Mesothelial cell of epicardium (in vitro differentiated cells): ENCODE measurements around the gene URB1. TPM values are rescaled to one million over a fixed set of nuclear protein-coding genes. Genes with fewer than 3 reads are reported as not detected.

Experiments
- DNase-seq, 2 experiments: peaks; one replicate each; pipeline ENCODE4 v3.0.0; 2021; ENCODE audit warnings: low spot score in 2 of 2; ENCODE audit not compliant: unreplicated experiment in 2 of 2
- H3K27ac Mint-ChIP-seq: 2 replicates; pipeline ENCODE4 v1.8.0; 2021; ENCODE audit warnings: mixed read lengths
- H3K27me3 Mint-ChIP-seq: 2 replicates; pipeline ENCODE4 v1.8.0; 2021; ENCODE audit warnings: low read depth, mixed read lengths
- H3K36me3 Mint-ChIP-seq: 2 replicates; pipeline ENCODE4 v1.8.0; 2021; ENCODE audit warnings: mixed read lengths
- H3K4me1 Mint-ChIP-seq: 2 replicates; pipeline ENCODE4 v1.8.0; 2021; ENCODE audit warnings: mixed read lengths
- H3K4me3 Mint-ChIP-seq: 2 replicates; pipeline ENCODE4 v1.8.0; 2021; ENCODE audit warnings: mild to moderate bottlenecking, moderate library complexity, mixed read lengths
- H3K9me3 Mint-ChIP-seq: 2 replicates; pipeline ENCODE4 v1.8.0; 2021; ENCODE audit warnings: mixed read lengths
- CTCF ChIP-seq: fragments of 200-600 bp; sonication (generic); IDR thresholded peaks from one replicate; pipeline ENCODE4 v1.5.0; 2021; ENCODE audit warnings: antibody characterized with exemption; ENCODE audit not compliant: unreplicated experiment
- total RNA-seq: library from RNA; stranded (reverse); gene quantifications from 3 replicates; pipeline ENCODE4 v1.2.1, GENCODE V29; 2021

The URB1 gene
- total RNA-seq, 1 donor from 2014 or later, result 21.8 TPM

DNA sequence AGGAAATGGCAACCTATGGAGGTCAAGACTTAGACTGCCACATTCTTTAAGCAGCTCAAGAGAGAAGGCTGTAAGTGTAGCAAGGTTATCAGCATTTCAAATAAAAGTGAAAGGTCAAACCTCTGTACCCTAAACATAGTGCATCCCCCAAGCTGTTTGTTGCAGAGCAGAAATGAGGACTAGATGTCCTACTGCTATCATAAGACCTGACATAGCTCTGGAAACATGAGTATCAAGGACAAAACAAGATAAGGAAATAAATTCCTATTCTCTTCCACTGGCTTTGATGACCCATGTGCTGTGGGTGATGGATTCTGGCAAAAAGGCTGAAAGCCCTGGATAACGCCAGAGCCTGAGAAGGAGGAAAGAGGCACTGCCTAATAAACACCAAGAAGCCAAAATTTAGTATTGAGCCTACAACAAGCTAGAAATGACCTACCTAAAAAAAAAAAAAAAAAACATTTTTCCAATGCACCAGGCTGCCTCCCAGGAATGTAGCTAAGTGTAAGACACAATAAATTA is 35.9 kb downstream of the URB1 start:
- no peak for DNase-seq
- Mint-ChIP-seq H3K9me3 (no peaks in the 10 kb centered on the region), H3K27ac (no peak overlapping the region), H3K4me1 (peaks cover 5% of the 10 kb centered on the region), H3K27me3 (no peaks in the 10 kb centered on the region), H3K4me3 (no peak overlapping the region), H3K36me3 (peaks cover 63% of the 10 kb centered on the region)
- TF ChIP-seq CTCF, result no peak

DNA sequence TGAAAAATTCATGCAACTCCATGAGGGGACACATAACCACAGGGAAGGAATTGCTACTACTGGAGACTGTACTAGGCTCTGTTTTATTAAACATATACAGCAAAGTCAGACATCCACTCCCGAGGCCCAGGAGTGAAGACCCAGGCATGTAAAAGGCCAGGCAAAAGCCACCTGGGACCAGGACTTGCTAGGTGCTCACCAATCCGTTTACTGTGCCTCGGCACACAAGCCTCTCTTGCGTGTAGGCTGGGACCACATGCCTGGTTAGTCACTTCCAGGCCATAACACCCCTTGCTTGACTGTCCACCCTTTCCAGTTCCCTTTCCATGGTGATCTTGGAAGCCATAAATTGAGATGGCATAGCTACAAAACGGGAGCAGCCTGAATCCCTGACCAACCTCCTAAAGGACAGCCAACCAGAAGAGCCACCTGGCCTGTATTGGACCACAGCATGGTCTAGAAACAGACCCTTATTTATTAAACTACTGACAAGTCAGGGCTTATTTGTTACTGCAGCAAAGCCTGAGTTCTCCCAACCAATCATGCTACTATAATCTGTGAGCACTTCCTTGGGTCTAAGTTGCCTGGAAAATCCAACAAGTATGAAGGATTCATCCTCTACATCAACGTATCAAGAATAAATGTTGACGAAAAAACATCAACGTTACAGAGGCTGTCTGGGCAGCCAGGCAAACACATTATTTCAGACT is 39.7 kb downstream of the URB1 start:
- Mint-ChIP-seq H3K4me1 (no peaks in the 10 kb centered on the region), H3K36me3 (peaks cover 58% of the 10 kb centered on the region), H3K9me3 (no peaks in the 10 kb centered on the region), H3K27me3 (no peaks in the 10 kb centered on the region), H3K4me3 (no peak overlapping the region), H3K27ac (no peak overlapping the region)
- no peak for TF ChIP-seq CTCF
- DNase-seq, result no peak

GRCh38 chr21:32352526-32352925 is 40.3 kb downstream of the URB1 start:
- H3K4me3 Mint-ChIP-seq, result no peak overlapping the region
- no peak overlapping the region for H3K27ac Mint-ChIP-seq
- no peaks in the 10 kb centered on the region for H3K9me3 Mint-ChIP-seq
- no peak for TF ChIP-seq CTCF
- no peaks in the 10 kb centered on the region for H3K4me1 Mint-ChIP-seq
- peaks cover 62% of the 10 kb centered on the region for H3K36me3 Mint-ChIP-seq
- no peaks in the 10 kb centered on the region for H3K27me3 Mint-ChIP-seq
- DNase-seq, result no peak

DNA sequence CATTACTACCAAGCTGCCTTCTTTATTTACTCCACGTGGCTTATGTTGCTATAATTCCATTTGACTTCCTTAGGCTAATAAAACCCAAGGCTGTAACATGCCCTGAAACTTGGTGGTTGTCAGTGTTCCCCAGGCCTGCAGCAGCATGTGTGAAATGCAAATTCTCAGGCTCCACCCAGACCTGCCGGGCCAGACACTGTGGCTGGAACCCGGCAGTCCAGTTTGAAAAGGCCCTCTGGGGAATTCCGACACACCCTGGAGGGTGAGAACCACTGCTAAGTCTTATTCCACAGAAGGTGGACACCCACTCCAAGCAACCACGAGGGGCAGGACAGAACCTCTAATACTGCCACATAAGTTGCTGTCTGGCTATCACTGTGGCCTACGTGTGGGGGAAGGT is 41.4 kb downstream of the URB1 start:
- H3K4me1 Mint-ChIP-seq, result no peaks in the 10 kb centered on the region

DNA sequence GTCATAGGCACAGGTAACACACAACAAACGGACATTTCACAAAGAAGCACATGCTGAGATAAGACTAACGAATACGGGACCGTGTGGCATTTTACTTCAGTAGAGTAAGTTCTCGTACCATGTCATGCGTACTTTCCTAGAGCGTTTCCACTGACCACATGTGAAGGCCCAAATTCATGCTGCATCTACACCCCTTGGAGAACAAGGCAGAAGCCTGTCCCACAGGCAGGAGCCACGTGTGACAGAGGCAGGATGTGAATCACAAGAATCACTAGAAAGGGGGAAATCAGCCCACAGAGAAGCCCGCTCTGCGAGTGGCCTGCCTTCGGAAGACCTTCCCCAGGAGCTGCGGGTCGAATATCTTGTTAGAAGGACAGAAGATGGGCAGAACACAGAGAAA is 41.8 kb downstream of the URB1 start:
- H3K4me1 Mint-ChIP-seq, result no peaks in the 10 kb centered on the region
- DNase-seq, result no peak
- H3K27ac Mint-ChIP-seq, result no peak overlapping the region
- H3K27me3 Mint-ChIP-seq, result no peaks in the 10 kb centered on the region
- H3K36me3 Mint-ChIP-seq, result peaks cover 66% of the 10 kb centered on the region
- no peak overlapping the region for H3K4me3 Mint-ChIP-seq
- no peak for TF ChIP-seq CTCF
- H3K9me3 Mint-ChIP-seq, result no peaks in the 10 kb centered on the region

More for the DNA sequence above, 41.4 kb downstream of the URB1 start:
- Mint-ChIP-seq H3K27ac (no peak overlapping the region), H3K36me3 (peaks cover 65% of the 10 kb centered on the region), H3K27me3 (no peaks in the 10 kb centered on the region), H3K4me3 (no peak overlapping the region), H3K9me3 (no peaks in the 10 kb centered on the region)
- TF ChIP-seq CTCF, result no peak
- no peak for DNase-seq
